PC-9 (cell line): ENCODE data around the gene LMNB1.

ENCODE experiments used
- CTCF ChIP-seq: fragments of 200-600 bp; sonication (generic); conservative IDR thresholded peaks from 2 replicates; pipeline ENCODE4 v1.6.1; 2017; ENCODE audit warnings: mixed run types, antibody characterized with exemption, mild to moderate bottlenecking, moderate library complexity
- EZH2 ChIP-seq: fragments of 200-600 bp; sonication (generic); IDR thresholded peaks from 2 replicates; pipeline ENCODE4 v1.8.0; 2017; ENCODE audit warnings: antibody characterized with exemption, low read depth

GRCh38 chr5:126816649-126817048 lies 39.7 kb downstream of the LMNB1 start:
- TF ChIP-seq CTCF (no peak), EZH2 (no peak)
